GM23338 (cell line): ENCODE measurements around the gene RASA3. TPM values are rescaled to one million over a fixed set of nuclear protein-coding genes. Genes with fewer than 3 reads are reported as not detected.

Source experiments
- ATAC-seq: fragments of 200-7000 bp; cut with Tn5 transposase; 3 replicates; pipeline ENCODE4 v1.9.1; 2020
- DNase-seq: peaks from one replicate; pipeline ENCODE4 v3.0.0-alpha.2; 2015; ENCODE audit warnings: low spot score
- H2AFZ ChIP-seq: fragments of 200-600 bp; sonication (generic); 2 replicates; pipeline ENCODE4 v1.8.0; 2016; ENCODE audit warnings: antibody characterized with exemption, mild to moderate bottlenecking, moderate library complexity
- H3F3A ChIP-seq: fragments of 200-600 bp; sonication (generic); replicated peaks from 2 replicates; pipeline ENCODE4 v1.8.0; 2017; ENCODE audit warnings: antibody characterized with exemption, mixed run types, low read depth
- H3K27ac ChIP-seq: fragments of 200-600 bp; sonication (generic); 2 replicates; pipeline ENCODE4 v1.6.1; 2016; ENCODE audit warnings: low read depth
- H3K27me3 ChIP-seq: fragments of 200-600 bp; sonication (generic); 2 replicates; pipeline ENCODE4 v1.8.0; 2016; ENCODE audit warnings: mild to moderate bottlenecking, mixed run types, moderate library complexity; ENCODE audit not compliant: insufficient read depth
- H3K36me3 ChIP-seq: fragments of 200-600 bp; sonication (generic); 2 replicates; pipeline ENCODE4 v1.8.0; 2016; ENCODE audit warnings: mild to moderate bottlenecking; ENCODE audit not compliant: insufficient read depth
- H3K4me1 ChIP-seq: fragments of 200-600 bp; sonication (generic); 2 replicates; pipeline ENCODE4 v1.8.0; 2016; ENCODE audit warnings: mild to moderate bottlenecking, moderate library complexity; ENCODE audit not compliant: insufficient read depth
- H3K4me2 ChIP-seq: fragments of 200-600 bp; sonication (generic); 2 replicates; pipeline ENCODE4 v1.7.1; 2017; ENCODE audit warnings: mixed run types
- H3K4me3 ChIP-seq: fragments of 200-600 bp; sonication (generic); 2 replicates; pipeline ENCODE4 v1.6.1; 2016; ENCODE audit warnings: mixed run types
- H3K79me2 ChIP-seq: fragments of 200-600 bp; sonication (generic); replicated peaks from 2 replicates; pipeline ENCODE4 v1.8.0; 2017; ENCODE audit warnings: mild to moderate bottlenecking; ENCODE audit not compliant: insufficient read depth
- H3K9me2 ChIP-seq: fragments of 200-600 bp; sonication (generic); 2 replicates; pipeline ENCODE4 v1.8.0; 2017; ENCODE audit not compliant: insufficient read depth
- H4K20me1 ChIP-seq: fragments of 200-600 bp; sonication (generic); replicated peaks from 2 replicates; pipeline ENCODE4 v1.8.0; 2017; ENCODE audit warnings: mild to moderate bottlenecking; ENCODE audit not compliant: insufficient read depth
- H3K27ac Mint-ChIP-seq: 2 replicates; pipeline ENCODE4 v1.8.0; 2020; ENCODE audit warnings: inconsistent platforms, mild to moderate bottlenecking, moderate library complexity, mixed read lengths
- H3K27me3 Mint-ChIP-seq: 3 replicates; pipeline ENCODE4 v1.8.0; 2022; ENCODE audit warnings: low read depth, mild to moderate bottlenecking, moderate library complexity, mixed read lengths, inconsistent platforms; ENCODE audit not compliant: insufficient read depth, poor library complexity
- H3K36me3 Mint-ChIP-seq: 3 replicates; pipeline ENCODE4 v1.8.0; 2021; ENCODE audit warnings: low read depth, mild to moderate bottlenecking, inconsistent platforms, moderate library complexity, mixed read lengths
- H3K4me1 Mint-ChIP-seq: 3 replicates; pipeline ENCODE4 v1.8.0; 2020; ENCODE audit warnings: mild to moderate bottlenecking, inconsistent platforms, mixed read lengths
- H3K4me3 Mint-ChIP-seq: 3 replicates; pipeline ENCODE4 v1.8.0; 2021; ENCODE audit warnings: moderate library complexity, mild to moderate bottlenecking, inconsistent platforms, mixed read lengths
- H3K9me3 Mint-ChIP-seq: 3 replicates; pipeline ENCODE4 v1.8.0; 2020; ENCODE audit warnings: moderate library complexity, mild to moderate bottlenecking, inconsistent platforms, mixed read lengths
- CTCF ChIP-seq, 2 experiments: fragments of 200-600 bp in 1 of 2; sonication (generic) in 1 of 2; conservative IDR thresholded peaks; 2 replicates each; pipeline versions ENCODE4 v1.5.1 to v1.6.1; 2016 to 2017; ENCODE audit warnings: antibody characterized with exemption in 2 of 2, low read depth in 2 of 2, mild to moderate bottlenecking in 2 of 2, moderate library complexity in 1 of 2
- ETS1 ChIP-seq: IDR thresholded peaks from 2 replicates; pipeline ENCODE4 v1.6.1; 2016; ENCODE audit warnings: antibody characterized with exemption
- EZH2 ChIP-seq: fragments of 200-600 bp; sonication (generic); IDR thresholded peaks from one replicate; pipeline ENCODE4 v1.8.0; 2017; ENCODE audit warnings: antibody characterized with exemption, mild to moderate bottlenecking, low read depth; ENCODE audit not compliant: unreplicated experiment
- EZH2phosphoT487 ChIP-seq: fragments of 200-600 bp; sonication (generic); IDR thresholded peaks from one replicate; pipeline ENCODE4 v1.8.1; 2018; ENCODE audit warnings: antibody characterized with exemption; ENCODE audit not compliant: unreplicated experiment
- NANOG ChIP-seq: IDR thresholded peaks from 2 replicates; pipeline ENCODE4 v1.6.1; 2016; ENCODE audit warnings: antibody characterized with exemption, borderline replicate concordance
- POLR2AphosphoS5 ChIP-seq: IDR thresholded peaks from 2 replicates; pipeline ENCODE4 v1.6.1; 2016; ENCODE audit warnings: antibody characterized with exemption, low read depth
- REST ChIP-seq: IDR thresholded peaks from one replicate; pipeline ENCODE4 v1.6.1; 2018; ENCODE audit warnings: antibody characterized with exemption; ENCODE audit not compliant: unreplicated experiment
- STAT1 ChIP-seq: IDR thresholded peaks from one replicate; pipeline ENCODE4 v1.6.1; 2016; ENCODE audit warnings: antibody characterized with exemption; ENCODE audit not compliant: unreplicated experiment
- ZNF114 ChIP-seq: fragments of 250-450 bp; sonication (Bioruptor Pico); IDR thresholded peaks from 2 replicates; pipeline ENCODE4 v1.5.0; 2020; ENCODE audit warnings: mild to moderate bottlenecking, moderate library complexity
- ZNF331 ChIP-seq: fragments of 250-450 bp; sonication (Bioruptor Pico); IDR thresholded peaks from 2 replicates; pipeline ENCODE4 v1.5.0; 2020; ENCODE audit warnings: low read depth, mild to moderate bottlenecking, moderate library complexity
- polyA plus RNA-seq: library from polyadenylated mRNA; unstranded; fragments of >200 nt; fragmentation: Nextera tagmentation; extraction: Ambion mirVana; gene quantifications from 2 replicates; pipeline ENCODE4 v1.2.1, GENCODE V29; 2016
- total RNA-seq: library from RNA; depleted of rRNA; stranded (reverse); fragments of >200 nt; shearing (Covaris generic); gene quantifications from 2 replicates; pipeline ENCODE4 v1.2.3, GENCODE V29; 2014

RASA3 gene
- total and polyA plus RNA-seq, 2 experiments from 2014 or later, result 11.2 to 20.7 TPM

DNA sequence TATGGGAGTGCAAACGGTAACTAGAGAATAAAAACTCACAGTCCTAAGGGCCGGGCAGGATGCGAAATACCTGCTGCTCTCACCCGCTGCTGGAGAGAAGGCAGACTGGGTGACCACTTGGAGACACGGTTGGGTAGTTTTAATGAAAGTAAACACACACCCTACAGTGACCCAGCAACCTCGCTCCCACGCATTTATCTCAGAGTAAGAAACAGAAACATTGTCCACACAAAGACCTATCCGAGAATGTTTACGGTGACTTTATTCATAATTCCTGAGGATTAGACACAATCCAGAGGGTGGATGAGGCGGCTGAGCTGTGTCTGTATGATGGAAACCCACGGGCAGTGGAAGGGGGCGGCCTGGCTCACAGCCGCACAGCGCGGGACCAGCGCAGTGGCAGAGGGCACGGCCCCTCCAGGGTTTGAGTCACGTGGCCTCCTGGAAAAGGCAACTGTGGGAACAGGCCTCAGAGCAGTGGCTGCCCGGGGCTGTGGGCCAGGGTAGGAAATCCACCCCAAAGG, 85.0 kb downstream of the RASA3 start:
- no peaks in the 10 kb centered on the region for H3K36me3 ChIP-seq
- DNase-seq (no peak), ATAC-seq (no peak)
- no peak overlapping the region for H3K27ac ChIP-seq
- Mint-ChIP-seq H3K36me3 (peaks cover 6% of the 10 kb centered on the region; the same call in 2 of the 3 replicates), H3K4me1 (peaks cover 18% of the 10 kb centered on the region), H3K9me3 (no peaks in the 10 kb centered on the region; the same call in 1 of the 3 replicates), H3K27ac (no peak overlapping the region), H3K27me3 (peaks cover 17% of the 10 kb centered on the region), H3K4me3 (no peak overlapping the region)
- H3K4me1 ChIP-seq, result 0 out of 2 replicates have a peak, but pooled peaks cover 3% of the 10 kb centered on the region
- H4K20me1 ChIP-seq, result no peaks in the 10 kb centered on the region; the same call in 1 of the 2 replicates
- no peaks in the 10 kb centered on the region for H3K27me3 ChIP-seq
- TF ChIP-seq ETS1, result no peak
- TF ChIP-seq NANOG, result no peak
- TF ChIP-seq ZNF331 (CRISPR knock-in tag), result no peak
- TF ChIP-seq EZH2, result no peak
- H3K9me2 ChIP-seq, result no peaks in the 10 kb centered on the region
- H2AFZ ChIP-seq, result no peak overlapping the region
- no peak overlapping the region for H3K4me2 ChIP-seq
- H3K79me2 ChIP-seq, result peaks cover 13% of the 10 kb centered on the region
- H3K4me3 ChIP-seq, result no peak overlapping the region
- no peaks in the 10 kb centered on the region for H3F3A ChIP-seq

DNA sequence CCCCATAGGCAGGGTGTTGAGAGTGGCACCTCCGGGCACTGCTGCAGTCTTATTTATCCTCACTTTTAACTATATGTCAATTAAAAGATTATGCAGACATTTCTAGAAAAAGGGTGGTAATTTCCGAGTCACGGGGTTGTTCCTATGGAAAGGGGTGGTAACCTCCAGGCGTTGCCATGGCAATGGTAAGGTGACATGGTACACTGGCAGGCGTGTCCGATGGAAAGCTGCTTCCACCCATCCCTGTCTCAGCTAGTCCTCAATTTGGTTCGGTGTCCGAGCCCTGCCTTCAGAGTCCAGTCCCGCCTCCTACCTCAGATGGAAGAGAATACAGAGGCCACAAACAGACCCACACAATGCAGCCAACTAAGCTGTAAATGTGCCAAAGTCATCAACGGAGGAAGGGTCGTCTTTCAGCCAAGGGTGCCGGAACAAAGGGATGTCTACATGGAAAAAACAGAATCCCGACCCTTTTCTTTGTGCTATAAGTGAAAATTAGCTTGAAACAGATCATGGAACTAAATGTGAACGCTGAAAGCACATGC, 85.9 kb downstream of the RASA3 start:
- Mint-ChIP-seq H3K4me1 (peaks cover 18% of the 10 kb centered on the region), H3K9me3 (no peaks in the 10 kb centered on the region; the same call in 1 of the 3 replicates), H3K36me3 (peaks cover 9% of the 10 kb centered on the region; the same call in 2 of the 3 replicates), H3K27ac (no peak overlapping the region), H3K4me3 (no peak overlapping the region), H3K27me3 (peaks cover 17% of the 10 kb centered on the region)
- no peak overlapping the region for H3K4me2 ChIP-seq
- no peaks in the 10 kb centered on the region for H3F3A ChIP-seq
- no peak overlapping the region for H2AFZ ChIP-seq
- DNase-seq, result no peak
- peaks cover 13% of the 10 kb centered on the region for H3K79me2 ChIP-seq
- H3K4me3 ChIP-seq, result no peak overlapping the region
- H3K27me3 ChIP-seq, result no peaks in the 10 kb centered on the region
- H4K20me1 ChIP-seq, result no peaks in the 10 kb centered on the region; the same call in 1 of the 2 replicates
- 0 out of 2 replicates have a peak, but pooled peaks cover 3% of the 10 kb centered on the region for H3K4me1 ChIP-seq
- ATAC-seq, result no peak
- no peak overlapping the region for H3K27ac ChIP-seq
- H3K9me2 ChIP-seq, result no peaks in the 10 kb centered on the region
- TF ChIP-seq STAT1, result no peak
- TF ChIP-seq ZNF114 (CRISPR knock-in tag), result no peak
- TF ChIP-seq EZH2phosphoT487, result no peak
- no peak for TF ChIP-seq POLR2AphosphoS5
- TF ChIP-seq REST, result no peak
- no peak for TF ChIP-seq NANOG
- TF ChIP-seq CTCF (conservative IDR thresholded peaks at IDR 0.05; ENCODE audit: low read depth in 2 of 2), result no peak
- no peak for TF ChIP-seq EZH2
- no peaks in the 10 kb centered on the region for H3K36me3 ChIP-seq
